IPS-18c (cell line): ENCODE results near the gene IL17RC.
"Not testable (repeated sequence)": the region's sequence is repeated elsewhere in the genome, so short reads cannot be mapped to it uniquely, and the experiment has no call there.

Experiments used
- H3K4me3 ChIP-seq: 2 replicates; pipeline ENCODE4 v1.7.0; 2013; ENCODE audit warnings: low read depth, mild to moderate bottlenecking, low read length, moderate library complexity; ENCODE audit not compliant: insufficient read depth
- H3K9me3 ChIP-seq: one replicate; pipeline ENCODE4 v1.6.1; 2013; ENCODE audit warnings: mild to moderate bottlenecking, low read length, moderate library complexity; ENCODE audit not compliant: control insufficient read depth, insufficient read depth

Gene IL17RC

GRCh38 chr3:9934235-9934621, 17.3 kb downstream of the IL17RC start:
- H3K9me3 ChIP-seq = peaks cover 2% of the 10 kb centered on the region
- H3K4me3 ChIP-seq = peak overlapping the region; percentile 74

- H3K4me3 ChIP-seq = no peak overlapping the region
- H3K9me3 ChIP-seq = peaks cover 3% of the 10 kb centered on the region
Observed at GRCh38 chr3:9934993-9935392, 18.1 kb downstream of the IL17RC start.

- Histone ChIP-seq H3K4me3 (no peak overlapping the region), H3K9me3 (peaks cover 3% of the 10 kb centered on the region)
Observed at GRCh38 chr3:9935966-9936510, 19.1 kb downstream of the IL17RC start.

GRCh38 chr3:9937486-9938238, 20.8 kb downstream of the IL17RC start:
- Histone ChIP-seq H3K9me3 (peaks cover 3% of the 10 kb centered on the region), H3K4me3 (no peak overlapping the region)

- Histone ChIP-seq H3K9me3 (peaks cover 3% of the 10 kb centered on the region), H3K4me3 (no peak overlapping the region)
Observed at GRCh38 chr3:9938966-9939365, 22.1 kb downstream of the IL17RC start.

GRCh38 chr3:9939906-9940305, 23.0 kb downstream of the IL17RC start:
- H3K9me3 ChIP-seq, H3K4me3 ChIP-seq: not testable (repeated sequence)

- Histone ChIP-seq H3K9me3 (peaks cover 3% of the 10 kb centered on the region), H3K4me3 (no peak overlapping the region; the same call in 1 of the 2 replicates)
Observed at GRCh38 chr3:9940746-9941145, 23.8 kb downstream of the IL17RC start.

- no peak overlapping the region for H3K4me3 ChIP-seq
- H3K9me3 ChIP-seq = peaks cover 3% of the 10 kb centered on the region
Observed at GRCh38 chr3:9942164-9942563, 25.3 kb downstream of the IL17RC start.

GRCh38 chr3:9942934-9943690, 26.2 kb downstream of the IL17RC start:
- no peak overlapping the region for H3K4me3 ChIP-seq
- peaks cover 3% of the 10 kb centered on the region for H3K9me3 ChIP-seq

GRCh38 chr3:9944271-9944670, 27.4 kb downstream of the IL17RC start:
- Histone ChIP-seq H3K9me3 (peaks cover under 1% of the 10 kb centered on the region), H3K4me3 (no peak overlapping the region)

- H3K4me3 ChIP-seq = no peak overlapping the region
- H3K9me3 ChIP-seq = no peaks in the 10 kb centered on the region
Observed at GRCh38 chr3:9945358-9945757, 28.5 kb downstream of the IL17RC start.

- peak overlapping the region; percentile 64 for H3K4me3 ChIP-seq
- no peaks in the 10 kb centered on the region for H3K9me3 ChIP-seq
Observed at GRCh38 chr3:9946112-9947024, 29.5 kb downstream of the IL17RC start.

- peak overlapping the region; percentile 64 for H3K4me3 ChIP-seq
- no peaks in the 10 kb centered on the region for H3K9me3 ChIP-seq
Observed at GRCh38 chr3:9947025-9947995, 30.4 kb downstream of the IL17RC start.

GRCh38 chr3:9948586-9948985, 31.7 kb downstream of the IL17RC start:
- no peaks in the 10 kb centered on the region for H3K9me3 ChIP-seq
- H3K4me3 ChIP-seq = no peak overlapping the region

GRCh38 chr3:9949115-9949514, 32.2 kb downstream of the IL17RC start:
- Histone ChIP-seq H3K9me3 (no peaks in the 10 kb centered on the region), H3K4me3 (no peak overlapping the region)

GRCh38 chr3:9949626-9950025, 32.7 kb downstream of the IL17RC start:
- H3K4me3 ChIP-seq = no peak overlapping the region
- no peaks in the 10 kb centered on the region for H3K9me3 ChIP-seq
